Amygdala (tissue), 56 donors: ENCODE measurements around the gene ADAMTS10.
"Not testable (repeated sequence)": the region's sequence is repeated elsewhere in the genome, so short reads cannot be mapped to it uniquely, and the experiment has no call there.

ENCODE experiments used
- DNase-seq, 56 donors: peaks; one replicate each; lab custom pipeline; 2025; lab: John Stamatoyannopoulos, UW

ADAMTS10 gene

DNA sequence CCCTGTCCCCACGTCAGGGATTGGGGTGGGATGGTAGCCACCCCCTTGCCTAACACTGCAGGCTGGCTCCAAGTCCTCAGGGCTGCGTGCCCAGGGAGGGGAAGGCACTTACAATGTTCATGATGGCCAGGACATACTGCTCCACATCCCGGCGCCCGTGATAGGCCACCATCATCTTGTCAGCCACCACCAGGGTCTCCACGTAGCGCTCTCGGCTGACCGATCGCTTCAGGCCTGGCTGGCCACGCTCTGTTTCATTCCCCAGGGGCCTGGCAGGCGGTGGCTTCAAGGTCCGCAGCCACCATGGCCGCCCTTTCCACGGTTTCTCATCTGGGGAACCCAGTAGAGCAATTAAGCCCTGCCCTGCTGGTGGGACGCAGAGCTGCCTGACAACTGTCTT is 9.7 kb downstream of the ADAMTS10 start:
- no peak for DNase-seq

DNA sequence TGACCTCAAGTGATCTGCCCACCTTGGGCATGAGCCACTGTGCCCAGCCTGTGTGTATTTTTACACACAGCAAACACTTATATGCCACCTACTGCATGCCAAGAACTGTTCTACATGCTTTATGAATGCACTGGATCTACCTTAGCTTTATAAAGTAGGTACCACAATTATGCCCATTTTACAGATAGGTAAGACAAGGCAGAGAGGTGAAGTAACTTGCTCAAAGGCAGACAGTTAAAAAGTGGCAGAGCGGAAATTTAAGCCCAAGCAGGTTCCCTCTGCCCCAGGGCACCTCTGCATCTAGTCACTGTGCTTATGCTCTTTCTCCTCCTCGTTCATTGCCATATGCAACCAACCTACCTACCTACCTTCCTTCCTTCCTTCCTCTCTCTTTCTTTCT is 10.5 kb downstream of the ADAMTS10 start:
- DNase-seq = no peak

DNA sequence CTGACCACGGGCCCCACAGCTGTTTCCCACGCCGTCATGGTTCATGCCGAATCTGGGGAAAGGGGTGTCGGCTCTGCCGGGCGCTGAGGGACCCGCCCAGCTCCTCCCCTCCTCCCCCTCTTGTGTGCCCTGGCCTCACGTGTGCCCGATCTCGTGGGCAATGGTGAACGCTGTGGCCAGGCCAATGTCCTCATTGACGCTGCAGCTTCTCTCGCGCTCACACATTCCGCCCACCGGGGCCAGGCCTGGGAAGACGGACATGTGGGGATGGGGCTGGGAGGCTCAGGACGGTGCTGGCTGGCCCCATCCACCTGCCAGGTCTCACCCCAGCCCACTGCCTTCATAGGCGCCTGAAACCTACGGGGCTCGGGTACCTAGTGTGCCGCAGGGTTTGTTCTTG is 14.3 kb downstream of the ADAMTS10 start:
- no peak for DNase-seq

DNA sequence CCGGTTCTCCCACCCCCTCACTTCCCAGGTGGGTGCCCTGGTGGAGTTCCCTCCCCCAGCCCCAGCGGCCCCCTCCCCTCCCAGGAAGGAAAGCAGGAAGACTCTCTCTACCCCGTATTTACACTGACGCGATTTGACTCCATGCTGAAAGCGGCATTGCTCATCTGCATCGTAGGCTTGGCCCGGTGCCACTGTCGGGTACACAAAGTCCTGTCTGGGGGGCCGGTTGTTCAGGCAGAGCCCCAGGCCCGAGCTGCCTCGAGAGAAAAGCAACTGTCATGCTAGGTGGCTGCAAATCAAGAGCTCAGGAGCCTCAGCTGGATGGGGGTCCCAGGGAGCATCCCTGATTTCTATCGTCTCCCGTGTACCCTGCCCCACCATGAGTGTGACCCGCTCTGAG is 14.9 kb downstream of the ADAMTS10 start:
- no peak for DNase-seq

DNA sequence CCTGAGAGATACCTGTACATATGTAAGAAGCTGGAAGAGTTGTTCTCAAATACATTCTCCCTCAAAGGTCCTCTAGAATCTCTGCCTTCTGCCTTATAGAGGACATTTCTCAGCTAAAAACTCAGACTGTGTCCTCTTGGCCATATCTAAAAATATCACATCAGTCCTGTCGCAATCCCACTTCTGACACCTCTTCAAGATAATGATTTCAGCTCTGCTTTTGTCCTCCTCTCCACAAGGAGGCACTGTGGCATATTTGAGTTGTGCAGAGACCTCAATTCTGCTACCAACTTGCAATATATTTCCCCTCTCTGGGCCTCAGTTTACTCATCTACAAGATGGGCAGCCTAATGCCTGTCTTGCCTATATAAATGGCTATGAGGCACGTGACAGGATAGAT is 16.6 kb downstream of the ADAMTS10 start:
- no peak for DNase-seq

DNA sequence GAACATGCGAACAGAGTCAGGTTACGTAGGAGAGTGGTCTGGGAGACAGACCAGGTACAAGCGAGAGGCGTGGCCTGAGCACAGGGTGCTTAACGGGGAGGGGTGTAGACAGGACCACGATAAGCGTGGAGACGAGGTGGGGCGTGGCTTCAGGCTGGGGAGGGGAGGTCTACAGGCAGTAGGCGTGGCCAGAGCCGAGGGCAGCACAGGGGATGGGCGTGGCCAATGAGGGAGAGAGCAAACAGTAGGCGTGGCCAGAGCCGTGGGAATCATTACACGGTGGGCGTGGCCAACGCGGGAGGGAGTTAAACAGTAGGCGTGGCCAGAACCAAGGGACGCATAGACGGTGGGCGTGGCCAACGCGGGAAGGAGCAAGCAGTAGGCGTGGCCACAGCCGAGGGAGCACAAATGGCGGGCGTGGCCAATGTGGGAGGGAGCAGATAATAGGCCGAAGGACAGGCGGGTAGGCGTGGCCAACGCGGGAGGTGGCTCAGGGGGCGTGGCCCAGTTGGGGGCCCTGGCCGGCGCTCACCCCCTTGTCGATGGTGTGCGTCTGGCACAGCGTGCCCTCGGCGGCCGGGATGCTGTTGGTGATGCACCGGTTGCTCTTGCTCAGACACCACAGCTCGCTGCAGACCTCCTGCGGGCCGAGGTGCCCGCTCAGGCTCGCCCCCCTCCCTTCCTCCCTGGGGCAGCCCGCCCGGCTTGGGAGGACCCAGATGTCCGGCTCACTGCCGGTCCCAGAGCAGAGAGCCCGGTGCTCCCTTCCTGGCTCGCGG is 18.1 kb downstream of the ADAMTS10 start:
- DNase-seq = peak in 55 of 56 donors; percentile 10 to 98 (median 83)

DNA sequence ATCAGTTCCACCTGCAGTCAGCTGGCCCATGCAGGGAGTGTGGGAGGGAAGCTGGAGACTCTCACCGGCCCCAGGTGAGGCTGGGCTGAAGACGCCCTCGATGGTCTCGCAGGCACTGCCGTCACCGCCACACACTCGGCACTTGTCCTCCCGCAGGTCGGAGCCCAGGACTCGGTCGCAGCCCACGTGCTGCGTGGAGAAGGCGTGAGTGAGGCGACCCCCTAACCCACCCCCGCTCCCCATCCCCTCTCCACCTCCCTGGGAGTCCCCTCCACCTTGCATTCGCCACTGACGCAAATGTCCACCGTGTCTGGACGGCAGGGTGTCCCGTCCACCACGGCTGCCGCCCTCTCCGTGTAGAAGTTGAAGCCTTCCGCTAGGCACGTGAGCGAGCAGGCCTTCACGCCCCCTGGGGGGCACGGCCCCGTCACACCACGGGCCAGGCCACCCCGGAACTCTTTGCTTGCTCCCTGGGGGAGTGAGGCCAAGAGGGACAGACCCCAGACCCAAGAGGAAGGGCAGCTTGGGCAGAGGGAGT is 21.3 kb downstream of the ADAMTS10 start:
- no peak for DNase-seq

DNA sequence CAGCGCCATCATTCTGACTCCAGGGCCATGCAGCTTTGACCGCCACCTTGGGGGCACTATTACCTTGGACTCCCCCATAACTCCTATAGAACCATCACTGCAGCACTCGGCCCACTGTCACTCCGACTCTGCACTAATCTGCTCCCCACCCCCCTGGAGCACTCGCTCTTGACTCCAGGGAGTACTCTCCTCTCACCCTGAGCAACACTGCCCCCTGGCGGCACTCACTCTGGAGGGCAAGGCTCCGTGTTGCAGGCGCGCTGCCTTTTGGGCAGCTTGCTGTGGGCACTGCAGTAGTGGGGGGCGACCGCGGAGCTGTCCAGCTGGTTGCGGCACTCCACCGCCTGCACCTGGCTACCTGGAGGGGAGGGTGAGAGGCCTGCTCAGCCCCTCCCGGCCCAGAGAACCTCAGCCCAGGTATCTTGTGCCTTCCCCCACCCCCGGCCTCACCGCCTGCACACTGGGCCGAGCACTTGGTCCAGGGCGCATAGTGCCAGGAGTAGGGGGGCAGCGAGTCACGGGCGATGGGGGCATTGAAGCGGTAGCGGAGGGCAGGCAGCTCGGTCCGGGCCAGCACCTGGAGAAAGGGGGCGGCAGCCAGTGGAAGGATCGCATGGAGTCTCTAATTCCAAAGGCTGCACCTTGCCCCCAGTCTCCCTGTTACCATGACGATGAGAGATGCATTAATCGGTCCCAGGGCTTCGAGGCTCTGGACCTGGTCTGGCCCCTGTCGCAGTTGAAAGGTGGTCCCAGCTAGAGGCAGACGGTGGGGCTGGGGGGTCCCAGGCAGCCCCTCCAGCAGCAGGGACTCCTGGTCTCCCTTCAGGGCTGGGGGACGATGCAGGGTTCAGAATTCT is 24.4 kb downstream of the ADAMTS10 start:
- DNase-seq = peak in 4 of 56 donors; percentile 4 to 25 (median 11)

DNA sequence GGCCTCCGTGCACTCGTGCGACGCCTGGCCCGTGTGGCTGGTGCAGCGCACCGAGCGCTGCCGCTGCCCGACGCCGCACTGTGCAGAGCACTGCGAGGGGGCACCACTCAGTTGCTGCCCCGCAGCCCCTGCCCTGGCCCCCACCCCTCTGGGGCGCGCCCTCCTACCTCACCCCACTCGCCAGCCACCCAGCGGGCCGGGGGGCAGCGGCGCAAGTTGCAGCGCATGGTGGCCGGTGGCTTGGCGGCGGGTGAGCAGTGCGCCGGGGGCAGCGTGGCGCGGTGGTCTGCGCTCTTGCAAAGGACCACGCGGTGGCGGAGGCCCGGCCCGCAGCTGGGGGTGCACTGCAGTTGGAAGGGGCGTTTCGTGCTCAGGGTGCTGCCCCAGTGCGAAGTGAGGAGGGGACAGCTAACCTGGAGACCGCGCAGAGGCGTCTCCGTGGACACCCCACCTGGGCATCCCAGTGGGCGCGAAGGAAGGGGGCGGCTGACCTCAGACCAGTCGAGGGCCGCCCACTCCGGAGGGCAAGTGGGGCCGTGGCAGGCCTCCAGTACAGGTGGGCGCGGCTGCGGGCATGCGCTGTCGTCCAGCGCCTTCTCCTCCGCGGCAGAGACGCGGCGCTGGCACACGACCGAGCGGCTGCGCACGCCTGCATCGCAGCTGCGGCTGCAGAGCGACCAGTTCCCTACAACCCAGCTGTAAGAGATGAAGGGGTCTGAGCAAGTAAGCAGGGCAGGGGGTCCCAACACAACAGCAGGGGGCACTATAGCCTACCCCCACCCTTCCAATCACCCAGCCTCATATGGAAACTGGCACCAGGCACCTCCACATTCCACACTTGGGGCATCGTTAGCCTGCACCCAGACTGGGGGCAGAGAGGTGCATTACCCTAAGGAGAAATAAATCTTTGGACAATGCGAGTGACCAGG is 25.3 kb downstream of the ADAMTS10 start:
- DNase-seq = no peak

DNA sequence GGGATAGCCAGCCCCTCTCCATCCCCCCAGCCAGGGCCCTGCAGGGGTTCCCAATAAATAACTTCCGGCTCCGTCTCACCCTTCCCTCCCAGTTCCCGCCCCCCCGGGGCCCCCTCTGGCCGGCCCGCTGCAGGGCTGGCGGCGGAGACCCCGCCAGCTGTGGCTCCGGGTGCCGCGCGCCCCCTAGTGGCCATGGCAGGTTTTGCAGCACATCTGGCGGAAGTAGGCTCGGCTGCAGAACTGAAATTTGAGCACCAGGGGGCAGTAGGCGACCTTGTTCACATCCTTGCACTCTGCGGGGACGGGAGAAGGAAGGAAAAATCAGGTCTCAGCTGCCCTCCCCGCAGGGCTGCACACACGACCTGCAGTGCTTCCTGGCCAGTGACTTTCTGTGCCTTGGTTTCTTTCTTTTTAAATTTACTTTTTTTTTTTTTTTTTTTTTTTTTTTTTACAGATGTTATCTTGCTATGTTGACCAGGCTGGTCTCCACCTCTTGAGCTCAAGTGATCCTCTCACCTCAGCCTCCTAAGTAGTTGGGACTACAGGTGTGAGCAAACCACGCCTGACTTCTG is 29.7 kb downstream of the ADAMTS10 start:
- DNase-seq = peak in 41 of 56 donors; percentile 5 to 73 (median 33)

DNA sequence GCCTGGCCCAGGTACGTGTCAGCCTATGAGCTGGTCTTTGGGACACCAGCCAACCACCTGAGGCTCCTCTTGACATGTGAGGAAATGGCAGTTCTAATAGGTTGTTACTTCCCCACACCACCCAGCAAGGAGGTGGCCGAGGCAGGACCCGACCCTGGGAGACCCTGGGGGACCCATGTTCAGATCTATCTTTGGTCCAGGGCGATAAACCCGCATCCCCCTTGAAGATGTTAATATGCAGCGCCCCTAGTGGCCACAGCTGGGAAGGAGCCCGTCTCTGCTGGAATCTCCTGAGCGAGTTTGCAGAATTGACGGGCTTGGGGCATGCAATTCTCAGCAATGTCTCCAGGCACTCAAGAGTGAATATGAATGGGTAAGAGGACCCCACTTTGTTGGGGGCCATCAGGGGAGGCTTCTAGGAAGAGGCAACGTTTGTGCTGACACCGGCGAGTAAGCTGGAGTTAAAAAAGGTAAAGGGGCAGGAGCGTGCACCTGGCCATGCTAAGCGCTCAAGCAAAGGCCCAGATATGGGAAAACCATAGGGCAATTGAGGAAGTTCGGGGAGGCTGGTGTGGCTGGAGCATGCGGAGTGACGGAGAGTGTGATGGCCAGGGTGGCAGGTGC is 31.8 kb downstream of the ADAMTS10 start:
- peak in 45 of 56 donors; percentile 5 to 79 (median 30) for DNase-seq

DNA sequence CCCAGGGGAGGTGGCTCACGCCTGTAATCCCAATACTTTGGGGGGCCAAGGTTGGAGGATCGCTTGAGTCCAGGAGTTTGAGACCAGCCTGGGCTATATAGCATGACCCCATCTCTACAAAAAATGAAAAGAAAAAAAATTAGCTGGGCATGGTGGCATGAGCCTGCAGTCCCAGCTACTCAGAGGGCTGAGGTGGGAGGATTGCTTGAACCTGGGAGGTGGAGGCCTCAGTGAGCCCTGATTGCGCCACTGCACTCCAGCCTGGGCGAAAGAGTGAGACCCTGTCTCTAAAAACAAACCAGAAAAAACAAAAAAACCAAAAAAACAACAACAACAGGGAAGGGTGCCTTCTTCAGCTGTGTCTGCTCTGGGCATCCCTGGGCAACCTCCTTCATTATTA is 32.8 kb downstream of the ADAMTS10 start:
- no peak for DNase-seq

DNA sequence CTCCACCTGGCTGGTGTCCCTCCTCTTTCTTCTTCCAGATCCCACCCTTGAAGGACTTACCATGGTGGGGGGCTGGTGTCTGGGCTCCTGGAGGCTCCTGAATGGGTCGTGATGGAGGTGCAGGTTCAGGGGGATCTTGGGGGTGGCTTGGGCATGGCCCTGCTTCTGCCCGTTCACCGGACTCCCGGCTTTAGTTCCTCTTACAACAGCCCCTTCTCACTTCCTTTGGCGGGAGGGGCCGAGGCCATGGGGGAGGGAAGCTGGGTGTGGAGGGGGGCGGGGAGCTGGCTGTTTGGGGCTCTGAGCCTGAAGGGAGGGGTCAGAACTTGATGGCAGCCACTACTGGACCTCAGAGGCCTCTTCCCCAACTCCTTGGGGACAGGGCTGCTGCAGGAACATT is 33.3 kb downstream of the ADAMTS10 start, which contains the start of gene MYO1F:
Gene MYO1F (minus strand): TSS at position 196 of the 400 bp plus-strand sequence. CDS start 133 bp downstream, at position 63.
- DNase-seq = peak in 16 of 56 donors; percentile 6 to 29 (median 14)

DNA sequence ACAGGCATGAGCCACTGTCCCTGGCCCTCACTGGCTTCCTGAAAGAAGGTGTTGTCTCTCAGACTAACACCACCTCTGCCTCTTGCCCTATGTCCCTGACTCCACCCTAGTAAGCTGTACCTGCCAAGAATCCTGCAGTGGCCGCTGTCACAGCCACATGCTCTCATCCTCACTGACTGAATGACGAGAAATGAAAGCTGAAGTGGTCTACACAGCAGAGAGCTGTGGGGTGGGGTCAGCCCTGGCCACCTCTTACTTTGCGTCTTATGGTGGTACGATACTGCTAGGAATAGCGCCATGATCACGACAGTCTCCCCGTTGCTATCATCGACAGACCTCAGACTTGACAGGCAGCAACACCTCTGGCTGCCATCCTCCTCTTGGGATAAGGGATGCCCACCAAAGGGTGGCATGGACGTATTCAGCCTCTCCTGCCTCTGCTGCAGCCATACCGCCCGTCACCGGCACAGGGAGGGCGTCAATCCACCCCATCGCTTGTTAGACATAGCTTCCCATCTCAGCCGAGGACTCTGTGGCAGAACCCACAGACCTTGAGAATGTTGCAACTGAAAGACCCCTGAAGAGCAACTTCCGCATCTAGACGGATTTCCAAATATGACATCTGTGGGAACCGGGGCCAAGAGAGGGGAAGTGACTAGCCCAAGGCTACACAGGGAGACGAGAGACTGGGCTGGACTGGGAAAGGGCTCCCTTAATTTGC is 34.1 kb downstream of the ADAMTS10 start:
- peak in 1 of 56 donors; percentile 10 for DNase-seq

DNA sequence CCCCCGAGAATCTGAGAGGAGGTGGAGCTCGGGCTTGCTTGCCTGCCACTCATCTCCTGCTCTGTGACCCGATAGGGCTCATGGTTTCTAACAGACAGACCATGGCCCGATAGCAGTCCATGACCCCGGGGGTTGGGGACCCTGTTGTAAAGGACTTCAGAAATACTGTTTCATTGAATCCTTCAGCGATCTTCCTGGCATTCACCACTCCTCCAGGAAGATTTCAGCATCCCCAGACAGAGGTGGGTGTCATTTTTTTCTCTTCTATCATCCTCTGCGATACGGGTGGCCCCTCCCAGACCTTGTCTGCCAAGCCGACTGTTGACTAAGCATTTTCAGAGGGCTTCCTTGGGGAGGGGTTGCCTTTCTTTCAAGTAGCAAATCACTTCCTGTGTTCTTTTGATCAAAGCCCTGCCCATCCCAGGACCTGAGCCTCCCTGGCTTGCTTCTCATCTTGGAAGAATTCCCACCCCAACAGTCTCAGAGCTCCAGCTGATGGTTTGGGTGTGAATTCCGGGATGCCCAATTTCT is 35.0 kb downstream of the ADAMTS10 start:
- DNase-seq = no peak

DNA sequence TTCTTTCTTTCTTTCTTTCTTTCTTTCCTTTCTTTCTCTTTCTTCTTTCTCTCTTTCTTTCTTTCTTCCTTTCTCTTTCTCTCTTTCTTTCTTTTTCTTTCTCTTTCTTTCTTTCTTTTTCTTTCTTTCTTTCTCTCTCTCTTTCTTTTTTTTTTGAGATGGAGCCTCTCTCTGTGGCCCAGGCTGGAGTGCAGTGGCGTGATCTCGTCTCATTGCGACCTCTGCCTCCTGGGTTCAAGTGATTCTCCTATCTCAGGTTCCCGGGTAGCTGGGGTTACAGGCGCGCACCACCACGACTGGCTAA is 35.9 kb downstream of the ADAMTS10 start:
- DNase-seq = not testable (repeated sequence)

DNA sequence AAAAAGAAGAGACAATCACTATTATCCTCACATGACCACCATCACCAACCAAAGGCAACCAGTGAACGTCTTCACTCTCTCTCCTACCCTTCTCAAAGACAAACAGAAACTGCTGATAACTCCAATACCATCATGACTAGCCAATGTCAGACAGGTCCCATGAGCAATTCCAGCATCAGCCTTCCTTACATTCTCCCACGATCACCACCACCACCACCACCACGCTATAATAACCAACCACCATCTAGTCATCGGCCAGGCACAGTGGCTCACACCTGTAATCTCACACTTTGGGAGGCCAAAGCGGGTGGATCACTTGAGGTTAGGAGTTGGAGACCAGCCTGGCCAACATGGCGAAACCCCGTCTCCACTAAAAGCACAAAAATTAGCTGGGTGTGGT is 37.2 kb downstream of the ADAMTS10 start:
- DNase-seq = no peak

DNA sequence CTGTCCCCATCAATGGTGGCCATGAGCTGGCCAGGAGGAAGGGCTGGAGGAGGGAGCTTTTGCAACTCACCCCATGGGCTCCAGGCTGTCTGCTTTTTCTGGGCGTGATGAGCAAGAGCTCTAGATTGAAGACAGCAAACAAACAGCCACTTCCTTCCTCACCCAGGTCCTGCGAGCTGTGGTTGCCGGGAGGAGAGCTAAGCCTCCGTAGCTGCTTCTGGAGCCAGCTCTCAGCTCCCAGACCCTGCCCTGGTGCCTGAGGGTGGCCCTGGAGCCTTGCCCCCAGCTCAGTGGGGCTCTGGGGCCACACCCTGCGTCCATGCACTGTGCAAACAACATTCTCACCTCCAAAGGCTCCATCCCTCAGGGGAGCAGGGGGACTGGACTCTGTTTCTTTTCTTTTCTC is 39.5 kb downstream of the ADAMTS10 start:
- DNase-seq = peak in 30 of 56 donors; percentile 7 to 65 (median 28)
